Naive thymus-derived CD8-positive, alpha-beta T cell (primary cell): ENCODE data around the gene ZFAND2B. TPM values are rescaled to one million over a fixed set of nuclear protein-coding genes. Genes with fewer than 3 reads are reported as not detected.

Source experiments
- ATAC-seq, 2 donors: fragments of 150-1000 bp; cut with Tn5 transposase in 1 of 2; sonication (Bioruptor Pico), chemical (Tn5 transposase) in 1 of 2; 1 replicate in 1 of 2; 2 replicates in 1 of 2; pipeline ENCODE4 v1.10.0; 2021; ENCODE audit warnings: mild to moderate bottlenecking in 2 of 2, moderate library complexity in 2 of 2
- POLR2A ChIA-PET: fragments of 350-600 bp; sonication (Branson Sonifier 250); formaldehyde crosslinking; loops from one replicate; lab custom pipeline; 2021; ENCODE audit warnings: antibody characterized with exemption; lab: Charles Lee
- DNase-seq, 10 donors: peaks; one replicate each; pipeline versions ENCODE4 v3.0.0 to v3.0.0-alpha.2; 2020 to 2022
- H3K27ac Mint-ChIP-seq, 10 donors: one replicate each; pipeline ENCODE4 v1.8.0; 2020 to 2022; ENCODE audit warnings: mild to moderate bottlenecking in 10 of 10, mixed read lengths in 10 of 10, moderate library complexity in 4 of 10, inconsistent platforms in 1 of 10
- H3K27me3 Mint-ChIP-seq, 5 donors: one replicate each; pipeline ENCODE4 v1.8.0; 2021 to 2022; ENCODE audit warnings: mixed read lengths in 5 of 5
- H3K36me3 Mint-ChIP-seq, 3 donors: one replicate each; pipeline ENCODE4 v1.8.0; 2020 to 2022; ENCODE audit warnings: mixed read lengths in 3 of 3, mild to moderate bottlenecking in 2 of 3, inconsistent platforms in 1 of 3
- H3K4me1 Mint-ChIP-seq, 4 donors: one replicate each; pipeline ENCODE4 v1.8.0; 2021 to 2022; ENCODE audit warnings: mixed read lengths in 4 of 4
- H3K4me3 Mint-ChIP-seq, 10 donors: one replicate each; pipeline ENCODE4 v1.8.0; 2020 to 2022; ENCODE audit warnings: mild to moderate bottlenecking in 10 of 10, mixed read lengths in 10 of 10, moderate library complexity in 6 of 10, inconsistent platforms in 1 of 10
- H3K9me3 Mint-ChIP-seq, 9 donors: one replicate each; pipeline ENCODE4 v1.8.0; 2020 to 2022; ENCODE audit warnings: mixed read lengths in 9 of 9, mild to moderate bottlenecking in 3 of 9, inconsistent platforms in 1 of 9, moderate library complexity in 1 of 9
- polyA plus RNA-seq, 3 donors: library from polyadenylated mRNA; unstranded; fragments of 300-500 nt; fragmentation: Illumina TruSeq; gene quantifications; one replicate each; pipeline ENCODE4 v1.2.3, GENCODE V29; 2021
- total RNA-seq, 8 experiments: library from RNA in 2 of 8; stranded (reverse) in 2 of 8; gene quantifications; one replicate each; pipeline ENCODE4 v1.2.3 and lab custom pipeline; 2021 to 2026

Gene ZFAND2B
- total and polyA plus RNA-seq, 5 experiments from 2014 or later, result 69.6 to 85.1 (median 78.1) TPM

DNA sequence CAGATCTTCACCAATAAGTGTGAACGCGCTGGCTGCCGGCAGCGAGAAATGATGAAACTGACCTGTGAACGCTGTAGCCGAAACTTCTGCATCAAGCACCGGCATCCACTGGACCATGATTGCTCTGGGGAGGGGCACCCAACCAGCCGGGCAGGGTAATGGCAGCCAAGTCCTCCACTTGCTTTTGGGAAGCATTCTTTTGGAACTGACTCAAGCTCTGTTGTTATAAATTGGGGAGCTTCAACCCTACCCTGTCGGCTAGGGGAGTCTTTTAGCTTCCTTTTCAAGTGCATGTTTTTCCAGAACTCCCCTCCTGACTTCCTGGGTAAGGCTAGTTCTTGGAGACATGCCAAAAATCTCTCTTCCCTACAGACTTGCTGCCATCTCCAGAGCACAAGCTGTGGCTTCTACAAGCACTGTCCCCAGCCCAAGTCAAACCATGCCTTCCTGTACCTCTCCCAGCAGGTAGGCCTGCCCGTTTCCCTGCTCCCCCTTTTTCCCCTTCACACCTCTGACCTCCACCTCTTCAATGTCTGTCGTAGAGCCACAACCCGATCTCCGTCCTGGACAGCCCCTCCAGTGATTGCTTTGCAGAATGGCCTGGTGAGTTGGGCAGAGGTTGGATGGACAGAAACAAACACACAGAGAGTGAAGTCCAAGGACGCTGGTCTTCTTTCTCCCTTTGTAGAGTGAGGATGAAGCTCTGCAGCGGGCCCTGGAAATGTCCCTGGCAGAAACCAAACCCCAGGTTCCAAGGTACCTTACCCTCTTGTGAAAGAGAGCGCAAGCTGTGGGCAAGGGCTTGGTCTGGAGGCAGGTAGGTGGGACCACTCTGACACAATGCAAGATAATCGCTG is 1.5 kb downstream of the ZFAND2B start:
- H3K4me1 Mint-ChIP-seq, result peaks cover 18 to 58% (median 53%) of the 10 kb centered on the region in 4 donors
- POLR2A ChIA-PET, result interaction anchor here (0.6 to 23.9 kb wide), 9 partner anchors 9 to 47 kb away, joined by 3 to 674 read pairs (median 3); partner anchors contain the start of genes ABCB6, CNPPD1, GLB1L and NHEJ1
- H3K27me3 Mint-ChIP-seq, result no peaks in the 10 kb centered on the region
- peaks cover 0 to 18% (median 3%) of the 10 kb centered on the region in 3 donors for H3K36me3 Mint-ChIP-seq
- peak overlapping the region; percentile 16 to 96 (median 92) for H3K4me3 Mint-ChIP-seq
- H3K27ac Mint-ChIP-seq, result peak overlapping the region; percentile 6 to 100 (median 92)
- DNase-seq (peak in 1 of 10 donors; percentile 49), ATAC-seq (no peak)
- peaks cover 0 to 2% (median 0%) of the 10 kb centered on the region in 9 donors for H3K9me3 Mint-ChIP-seq

- H3K27ac Mint-ChIP-seq, result peak overlapping the region; percentile 84 to 98 (median 92)
- H3K9me3 Mint-ChIP-seq, result peaks cover 0 to under 1% (median 0%) of the 10 kb centered on the region in 9 donors
- H3K27me3 Mint-ChIP-seq, result no peaks in the 10 kb centered on the region
- POLR2A ChIA-PET, result interaction anchor here (0.6 to 23.9 kb wide), 8 partner anchors 8 to 61 kb away, joined by 3 to 674 read pairs (median 16); partner anchors contain the start of genes ABCB6, ANKZF1, ATG9A and CNPPD1
- no peak for ATAC-seq
- H3K4me3 Mint-ChIP-seq, result peak overlapping the region in 9 of 10 donors; percentile 30 to 96 (median 66)
- peaks cover 18 to 60% (median 53%) of the 10 kb centered on the region in 4 donors for H3K4me1 Mint-ChIP-seq
- peak in 1 of 10 donors; percentile 58 for DNase-seq
- H3K36me3 Mint-ChIP-seq, result peaks cover 0 to 25% (median 3%) of the 10 kb centered on the region in 3 donors
Observed at GRCh38 chr2:219209236-219210195, 2.9 kb downstream of the ZFAND2B start.

GRCh38 chr2:219210196-219210885 is 3.8 kb downstream of the ZFAND2B start:
- DNase-seq (peak in 1 of 10 donors; percentile 47), ATAC-seq (no peak)
- Mint-ChIP-seq H3K27me3 (no peaks in the 10 kb centered on the region), H3K27ac (peak overlapping the region; percentile 79 to 98 (median 92)), H3K36me3 (peaks cover 0 to 30% (median 3%) of the 10 kb centered on the region in 3 donors), H3K4me1 (peaks cover 18 to 59% (median 51%) of the 10 kb centered on the region in 4 donors), H3K9me3 (no peaks in the 10 kb centered on the region), H3K4me3 (peak overlapping the region in 5 of 10 donors; percentile 49 to 93 (median 71))
- POLR2A ChIA-PET, result interaction anchor here (1.4 to 23.9 kb wide), 6 partner anchors 8 to 51 kb away, joined by 3 to 674 read pairs (median 28); partner anchors contain the start of genes ABCB6, ANKZF1, ATG9A and CNPPD1

GRCh38 chr2:219210886-219211362 is 4.3 kb downstream of the ZFAND2B start:
- H3K9me3 Mint-ChIP-seq, result no peaks in the 10 kb centered on the region
- peak overlapping the region in 9 of 10 donors; percentile 63 to 85 (median 72) for H3K4me3 Mint-ChIP-seq
- DNase-seq (peak in 1 of 10 donors; percentile 37), ATAC-seq (no peak)
- POLR2A ChIA-PET, result interaction anchor here (0.9 to 23.9 kb wide), 10 partner anchors 13 to 84 kb away, joined by 3 to 674 read pairs (median 6); partner anchors contain the start of genes ANKZF1, ATG9A, CNPPD1 and GLB1L
- peaks cover 0 to 30% (median 3%) of the 10 kb centered on the region in 3 donors for H3K36me3 Mint-ChIP-seq
- H3K4me1 Mint-ChIP-seq, result peaks cover 20 to 57% (median 50%) of the 10 kb centered on the region in 4 donors
- H3K27me3 Mint-ChIP-seq, result no peaks in the 10 kb centered on the region
- H3K27ac Mint-ChIP-seq, result peak overlapping the region; percentile 87 to 98 (median 95)

DNA sequence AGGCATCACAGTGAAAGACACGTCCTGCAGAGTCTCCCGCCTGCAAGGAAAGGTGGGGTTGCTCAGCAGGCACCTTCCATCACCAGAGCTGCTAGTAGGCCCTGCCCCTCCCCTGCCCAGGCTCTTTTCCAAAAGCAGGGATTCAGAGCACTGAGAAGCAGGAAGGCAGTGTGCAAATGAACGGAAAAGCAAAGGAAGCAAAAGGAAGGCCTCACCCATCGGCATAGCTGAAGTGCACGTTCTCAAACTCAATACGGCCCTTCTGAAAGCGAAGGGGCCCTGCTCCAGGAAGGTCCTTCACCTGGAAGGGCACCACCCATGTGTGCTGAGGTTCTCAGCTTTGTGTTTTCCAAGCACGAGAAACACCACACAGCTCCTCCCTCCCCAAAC is 6.4 kb downstream of the ZFAND2B start:
- peaks cover 24 to 55% (median 47%) of the 10 kb centered on the region in 4 donors for H3K4me1 Mint-ChIP-seq
- no peaks in the 10 kb centered on the region for H3K9me3 Mint-ChIP-seq
- DNase-seq (peak in 1 of 10 donors; percentile 38), ATAC-seq (no peak)
- no peaks in the 10 kb centered on the region for H3K27me3 Mint-ChIP-seq
- peak overlapping the region in 2 of 10 donors; percentile 22 to 79 for H3K27ac Mint-ChIP-seq
- POLR2A ChIA-PET, result interaction anchor here (1.4 to 23.9 kb wide), 6 partner anchors 32 to 66 kb away, joined by 3 to 674 read pairs (median 18); partner anchors contain the start of genes CNPPD1, DNAJB2, GLB1L and NHEJ1
- H3K36me3 Mint-ChIP-seq, result peaks cover 0 to 26% (median 3%) of the 10 kb centered on the region in 3 donors
- H3K4me3 Mint-ChIP-seq, result no peak overlapping the region

GRCh38 chr2:219213486-219214071 is 7.0 kb downstream of the ZFAND2B start:
- H3K4me1 Mint-ChIP-seq, result peaks cover 21 to 50% (median 44%) of the 10 kb centered on the region in 4 donors
- H3K9me3 Mint-ChIP-seq, result no peaks in the 10 kb centered on the region
- H3K27me3 Mint-ChIP-seq, result no peaks in the 10 kb centered on the region
- peak overlapping the region in 1 of 10 donors; percentile 41 for H3K4me3 Mint-ChIP-seq
- peak overlapping the region in 2 of 10 donors; percentile 22 to 79 for H3K27ac Mint-ChIP-seq
- DNase-seq, result no peak
- H3K36me3 Mint-ChIP-seq, result peaks cover 0 to 20% (median 0%) of the 10 kb centered on the region in 3 donors
- POLR2A ChIA-PET, result interaction anchor here (1.4 to 23.9 kb wide), 5 partner anchors 31 to 65 kb away, joined by 3 to 674 read pairs (median 10); partner anchors contain the start of genes CNPPD1, DNAJB2, GLB1L and NHEJ1
- no peak for ATAC-seq

DNA sequence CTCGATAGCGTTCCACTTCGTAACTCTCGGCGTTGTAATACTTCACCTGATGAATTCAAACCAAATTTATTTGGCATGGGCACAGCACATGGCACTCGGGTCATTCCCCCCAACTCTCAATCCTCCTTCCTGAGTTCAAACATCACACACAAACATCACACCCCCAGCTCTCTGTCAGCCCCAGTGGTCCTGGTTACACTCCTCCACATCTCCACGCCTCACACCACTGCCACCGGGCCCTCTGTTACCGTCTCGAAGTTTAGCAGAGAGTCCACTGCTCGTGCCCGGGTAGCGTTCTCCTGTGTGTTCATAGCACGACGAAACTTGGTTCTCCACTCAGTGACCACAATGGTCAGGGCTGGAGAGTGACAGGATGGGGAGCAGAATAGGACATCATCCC is 7.6 kb downstream of the ZFAND2B start:
- POLR2A ChIA-PET, result interaction anchor here (1.1 to 23.9 kb wide), 6 partner anchors 8 to 65 kb away, joined by 3 to 674 read pairs (median 8); partner anchors contain the start of genes CNPPD1, DNAJB2, GLB1L and NHEJ1
- H3K36me3 Mint-ChIP-seq, result peaks cover 0 to 15% (median 0%) of the 10 kb centered on the region in 3 donors
- ATAC-seq (no peak), DNase-seq (no peak)
- H3K4me3 Mint-ChIP-seq, result no peak overlapping the region
- peaks cover 21 to 48% (median 40%) of the 10 kb centered on the region in 4 donors for H3K4me1 Mint-ChIP-seq
- H3K9me3 Mint-ChIP-seq, result no peaks in the 10 kb centered on the region
- H3K27ac Mint-ChIP-seq, result peak overlapping the region in 1 of 10 donors; percentile 68
- no peaks in the 10 kb centered on the region for H3K27me3 Mint-ChIP-seq

DNA sequence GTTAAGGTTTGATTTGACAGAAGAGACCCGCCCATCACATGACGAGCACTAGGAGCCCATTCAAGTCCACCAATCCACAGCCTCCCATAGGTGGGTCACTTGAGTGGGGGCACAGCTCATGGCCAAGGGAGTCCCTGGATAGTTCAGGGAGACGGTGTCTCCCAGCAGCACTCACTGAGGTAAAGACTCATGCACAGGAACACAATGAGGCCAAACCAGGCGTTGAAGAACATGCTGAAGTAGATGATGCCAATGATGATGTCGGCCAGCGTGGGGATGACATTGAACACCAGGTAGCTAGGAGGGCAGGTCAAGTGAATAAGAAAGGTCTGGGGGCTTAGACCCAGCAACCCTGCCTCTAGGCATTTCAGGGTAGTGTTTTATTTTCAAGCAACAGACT is 8.2 kb downstream of the ZFAND2B start:
- peaks cover 20 to 48% (median 39%) of the 10 kb centered on the region in 4 donors for H3K4me1 Mint-ChIP-seq
- H3K4me3 Mint-ChIP-seq, result no peak overlapping the region
- ATAC-seq, result no peak

DNA sequence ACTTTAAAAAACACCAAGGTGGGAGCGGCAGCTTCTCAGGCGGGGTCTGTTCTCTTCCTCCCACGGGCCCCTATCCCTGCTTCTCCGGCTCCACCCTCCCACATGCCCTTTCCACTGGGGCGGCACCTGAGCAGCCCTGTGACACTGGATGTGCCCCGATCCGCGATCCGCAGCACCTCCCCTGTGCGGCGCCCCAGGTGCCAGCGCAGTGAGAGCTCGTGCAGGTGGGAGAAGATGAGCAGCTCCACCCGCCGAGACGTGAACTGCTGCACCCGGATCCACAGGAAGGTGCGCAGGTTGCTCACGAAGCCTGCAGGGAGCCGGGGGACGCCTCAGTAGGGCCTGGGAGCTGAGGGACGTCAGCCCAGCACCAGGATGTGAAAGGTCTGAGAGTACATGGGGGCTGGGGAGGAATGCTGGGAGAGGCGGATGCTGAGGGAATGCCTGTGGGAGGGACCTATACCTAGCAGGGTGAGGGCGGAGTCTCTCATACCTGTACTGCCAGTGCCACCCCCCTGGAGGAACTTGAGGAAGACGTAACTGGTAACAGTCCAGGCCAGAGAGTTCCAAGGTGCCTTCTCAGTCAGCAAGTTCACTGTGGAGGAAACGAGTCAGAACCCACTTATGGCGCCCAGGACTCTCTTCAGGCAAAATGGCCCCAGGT is 9.4 kb downstream of the ZFAND2B start:
- H3K4me1 Mint-ChIP-seq, result peaks cover 17 to 40% (median 31%) of the 10 kb centered on the region in 4 donors
- no peaks in the 10 kb centered on the region for H3K9me3 Mint-ChIP-seq
- peak overlapping the region in 1 of 10 donors; percentile 20 for H3K4me3 Mint-ChIP-seq
- no peaks in the 10 kb centered on the region for H3K27me3 Mint-ChIP-seq
- peak overlapping the region in 2 of 10 donors; percentile 8 to 14 for H3K27ac Mint-ChIP-seq
- ATAC-seq, result no peak
- peak in 1 of 10 donors; percentile 51 for DNase-seq
- POLR2A ChIA-PET, result interaction anchor here (0.9 to 5.0 kb wide), 5 partner anchors 8 to 39 kb away, joined by 3 to 50 read pairs (median 18); partner anchors contain the start of genes ANKZF1, ATG9A, CNPPD1 and TUBA4A
- H3K36me3 Mint-ChIP-seq, result peaks cover 0 to 21% (median 1%) of the 10 kb centered on the region in 3 donors

More for the DNA sequence above, 8.2 kb downstream of the ZFAND2B start:
- no peaks in the 10 kb centered on the region for H3K27me3 Mint-ChIP-seq
- H3K27ac Mint-ChIP-seq, result peak overlapping the region in 1 of 10 donors; percentile 27
- no peaks in the 10 kb centered on the region for H3K9me3 Mint-ChIP-seq
- no peak for DNase-seq
- POLR2A ChIA-PET, result interaction anchor here (1.1 to 9.9 kb wide), 5 partner anchors 9 to 64 kb away, joined by 3 to 134 read pairs (median 10); partner anchors contain the start of genes CNPPD1, DNAJB2, NHEJ1 and TUBA4A
- peaks cover 0 to 12% (median 0%) of the 10 kb centered on the region in 3 donors for H3K36me3 Mint-ChIP-seq

- POLR2A ChIA-PET, result interaction anchor here (0.9 to 5.0 kb wide), 5 partner anchors 9 to 40 kb away, joined by 3 to 50 read pairs (median 18); partner anchors contain the start of genes ANKZF1, ATG9A, CNPPD1 and TUBA4A
Observed at GRCh38 chr2:219216535-219216915, 9.9 kb downstream of the ZFAND2B start.

More at GRCh38 chr2:219216535-219216915, 9.9 kb downstream of the ZFAND2B start:
- Mint-ChIP-seq H3K27ac (peak overlapping the region in 2 of 10 donors; percentile 20 to 47), H3K9me3 (no peaks in the 10 kb centered on the region), H3K36me3 (peaks cover 0 to 25% (median 4%) of the 10 kb centered on the region in 3 donors), H3K27me3 (no peaks in the 10 kb centered on the region), H3K4me1 (peaks cover 15 to 38% (median 26%) of the 10 kb centered on the region in 4 donors), H3K4me3 (peak overlapping the region in 3 of 10 donors; percentile 12 to 40 (median 20))
- DNase-seq, result no peak
- ATAC-seq, result no peak
